Esophagus muscularis mucosa (tissue), 4 donors: ENCODE measurements around the gene ETV3.

ENCODE experiments used
- EP300 ChIP-seq: sonication (generic); formaldehyde crosslinking; IDR thresholded peaks from one replicate; pipeline ENCODE4 v1.6.1; 2017; ENCODE audit warnings: antibody characterized with exemption
- POLR2A ChIP-seq: fragments of 450-650 bp; IDR thresholded peaks from one replicate; pipeline ENCODE4 v1.6.1; 2017; ENCODE audit warnings: antibody characterized with exemption, moderate library complexity, mild to moderate bottlenecking, low read depth
- POLR2AphosphoS5 ChIP-seq, 2 donors: sonication (generic); formaldehyde crosslinking; IDR thresholded peaks; one replicate each; pipeline ENCODE4 v1.6.1; 2017; ENCODE audit warnings: antibody characterized with exemption in 2 of 2
- TF ChIP-seq, protein P1 (sequence below), 3 experiments: fragments of 200-600 bp in 2 of 3; fragments of 450-650 bp in 1 of 3; sonication (generic) in 2 of 3; IDR thresholded peaks; one replicate each; pipeline ENCODE4 v1.5.1; 2017 to 2019; ENCODE audit warnings: antibody characterized with exemption in 3 of 3, mild to moderate bottlenecking in 2 of 3, moderate library complexity in 1 of 3

GRCh38 chr1:157137046-157137407 is 1.2 kb downstream of the ETV3 start:
- TF ChIP-seq, protein P1, sequence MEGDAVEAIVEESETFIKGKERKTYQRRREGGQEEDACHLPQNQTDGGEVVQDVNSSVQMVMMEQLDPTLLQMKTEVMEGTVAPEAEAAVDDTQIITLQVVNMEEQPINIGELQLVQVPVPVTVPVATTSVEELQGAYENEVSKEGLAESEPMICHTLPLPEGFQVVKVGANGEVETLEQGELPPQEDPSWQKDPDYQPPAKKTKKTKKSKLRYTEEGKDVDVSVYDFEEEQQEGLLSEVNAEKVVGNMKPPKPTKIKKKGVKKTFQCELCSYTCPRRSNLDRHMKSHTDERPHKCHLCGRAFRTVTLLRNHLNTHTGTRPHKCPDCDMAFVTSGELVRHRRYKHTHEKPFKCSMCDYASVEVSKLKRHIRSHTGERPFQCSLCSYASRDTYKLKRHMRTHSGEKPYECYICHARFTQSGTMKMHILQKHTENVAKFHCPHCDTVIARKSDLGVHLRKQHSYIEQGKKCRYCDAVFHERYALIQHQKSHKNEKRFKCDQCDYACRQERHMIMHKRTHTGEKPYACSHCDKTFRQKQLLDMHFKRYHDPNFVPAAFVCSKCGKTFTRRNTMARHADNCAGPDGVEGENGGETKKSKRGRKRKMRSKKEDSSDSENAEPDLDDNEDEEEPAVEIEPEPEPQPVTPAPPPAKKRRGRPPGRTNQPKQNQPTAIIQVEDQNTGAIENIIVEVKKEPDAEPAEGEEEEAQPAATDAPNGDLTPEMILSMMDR (IDR thresholded peaks at IDR 0.05), result no peak
- TF ChIP-seq POLR2A (no peak), POLR2AphosphoS5 (IDR thresholded peaks at IDR 0.05) (no peak), EP300 (no peak)
